SH-SY5Y (cell line): Measurements from ENCODE around the gene SLC38A10.

ENCODE experiments used
- GATA2 ChIP-seq: IDR thresholded peaks from 2 replicates; pipeline ENCODE4 v1.6.1; 2011; ENCODE audit warnings: mild to moderate bottlenecking, low read depth, low read length
- GATA3 ChIP-seq: IDR thresholded peaks from 2 replicates; pipeline ENCODE4 v1.6.1; 2011; ENCODE audit warnings: low read depth, mild to moderate bottlenecking, low read length, moderate library complexity

- TF ChIP-seq GATA3 (no peak), GATA2 (no peak)
Measured at GRCh38 chr17:81270279-81270678, 24.8 kb downstream of the SLC38A10 start.
